ENCODE data around the gene TAS1R2.
A peak's percentile ranks its signal among the peaks of the same experiment; 100 is the strongest.

TAS1R2 gene

GRCh38 chr1:18902523-18903290 lies 43.2 kb upstream of the TAS1R2 start, which contains the start of gene ALDH4A1:
TSS of gene ALDH4A1 (minus strand) at chr1:18902555. CDS start at chr1:18902523, 32 bp downstream.
- Histone ChIP-seq H3K4me3 (replicated peaks; ENCODE audit: insufficient read depth, low read length) (peak within 1 kb of the TSS; percentile 94), H3K27me3 (ENCODE audit: insufficient read depth, poor library complexity, severe bottlenecking) (no peaks in the 10 kb centered on the region), H3K27ac (replicated peaks) (peak within 1 kb of the TSS; percentile 100)
- TF ChIP-seq, protein P1, sequence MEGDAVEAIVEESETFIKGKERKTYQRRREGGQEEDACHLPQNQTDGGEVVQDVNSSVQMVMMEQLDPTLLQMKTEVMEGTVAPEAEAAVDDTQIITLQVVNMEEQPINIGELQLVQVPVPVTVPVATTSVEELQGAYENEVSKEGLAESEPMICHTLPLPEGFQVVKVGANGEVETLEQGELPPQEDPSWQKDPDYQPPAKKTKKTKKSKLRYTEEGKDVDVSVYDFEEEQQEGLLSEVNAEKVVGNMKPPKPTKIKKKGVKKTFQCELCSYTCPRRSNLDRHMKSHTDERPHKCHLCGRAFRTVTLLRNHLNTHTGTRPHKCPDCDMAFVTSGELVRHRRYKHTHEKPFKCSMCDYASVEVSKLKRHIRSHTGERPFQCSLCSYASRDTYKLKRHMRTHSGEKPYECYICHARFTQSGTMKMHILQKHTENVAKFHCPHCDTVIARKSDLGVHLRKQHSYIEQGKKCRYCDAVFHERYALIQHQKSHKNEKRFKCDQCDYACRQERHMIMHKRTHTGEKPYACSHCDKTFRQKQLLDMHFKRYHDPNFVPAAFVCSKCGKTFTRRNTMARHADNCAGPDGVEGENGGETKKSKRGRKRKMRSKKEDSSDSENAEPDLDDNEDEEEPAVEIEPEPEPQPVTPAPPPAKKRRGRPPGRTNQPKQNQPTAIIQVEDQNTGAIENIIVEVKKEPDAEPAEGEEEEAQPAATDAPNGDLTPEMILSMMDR (IDR thresholded peaks at IDR 0.05; ENCODE audit: insufficient read depth, low read length), result no peak
- no peak for TF ChIP-seq SPI1 (IDR thresholded peaks at IDR 0.05; ENCODE audit: borderline replicate concordance, low read depth)
- peak; percentile 62; the same call in 1 of the 2 replicates for TF ChIP-seq POLR2AphosphoS5 (IDR thresholded peaks at IDR 0.05; ENCODE audit: low read depth)
- TF ChIP-seq, protein P2, sequence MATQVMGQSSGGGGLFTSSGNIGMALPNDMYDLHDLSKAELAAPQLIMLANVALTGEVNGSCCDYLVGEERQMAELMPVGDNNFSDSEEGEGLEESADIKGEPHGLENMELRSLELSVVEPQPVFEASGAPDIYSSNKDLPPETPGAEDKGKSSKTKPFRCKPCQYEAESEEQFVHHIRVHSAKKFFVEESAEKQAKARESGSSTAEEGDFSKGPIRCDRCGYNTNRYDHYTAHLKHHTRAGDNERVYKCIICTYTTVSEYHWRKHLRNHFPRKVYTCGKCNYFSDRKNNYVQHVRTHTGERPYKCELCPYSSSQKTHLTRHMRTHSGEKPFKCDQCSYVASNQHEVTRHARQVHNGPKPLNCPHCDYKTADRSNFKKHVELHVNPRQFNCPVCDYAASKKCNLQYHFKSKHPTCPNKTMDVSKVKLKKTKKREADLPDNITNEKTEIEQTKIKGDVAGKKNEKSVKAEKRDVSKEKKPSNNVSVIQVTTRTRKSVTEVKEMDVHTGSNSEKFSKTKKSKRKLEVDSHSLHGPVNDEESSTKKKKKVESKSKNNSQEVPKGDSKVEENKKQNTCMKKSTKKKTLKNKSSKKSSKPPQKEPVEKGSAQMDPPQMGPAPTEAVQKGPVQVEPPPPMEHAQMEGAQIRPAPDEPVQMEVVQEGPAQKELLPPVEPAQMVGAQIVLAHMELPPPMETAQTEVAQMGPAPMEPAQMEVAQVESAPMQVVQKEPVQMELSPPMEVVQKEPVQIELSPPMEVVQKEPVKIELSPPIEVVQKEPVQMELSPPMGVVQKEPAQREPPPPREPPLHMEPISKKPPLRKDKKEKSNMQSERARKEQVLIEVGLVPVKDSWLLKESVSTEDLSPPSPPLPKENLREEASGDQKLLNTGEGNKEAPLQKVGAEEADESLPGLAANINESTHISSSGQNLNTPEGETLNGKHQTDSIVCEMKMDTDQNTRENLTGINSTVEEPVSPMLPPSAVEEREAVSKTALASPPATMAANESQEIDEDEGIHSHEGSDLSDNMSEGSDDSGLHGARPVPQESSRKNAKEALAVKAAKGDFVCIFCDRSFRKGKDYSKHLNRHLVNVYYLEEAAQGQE (IDR thresholded peaks at IDR 0.05; ENCODE audit: insufficient replicate concordance, low read depth), result peak; percentile 17
- DNase-seq (ENCODE audit: low read depth in 1 of 2, low spot score in 1 of 2), result peak; percentile 96 to 99

GRCh38 chr1:18901952-18902522 lies 42.6 kb upstream of the TAS1R2 start:
- Histone ChIP-seq H3K27me3 (ENCODE audit: insufficient read depth, poor library complexity, severe bottlenecking) (no peaks in the 10 kb centered on the region), H3K27ac (replicated peaks) (peak overlapping the region; percentile 100), H3K4me3 (replicated peaks; ENCODE audit: insufficient read depth, low read length) (peak overlapping the region; percentile 94)
- peak in 1 of 2 experiments; percentile 42 for DNase-seq (ENCODE audit: low read depth in 1 of 2, low spot score in 1 of 2)
- TF ChIP-seq, protein P2 (IDR thresholded peaks at IDR 0.05; ENCODE audit: insufficient replicate concordance, low read depth), result peak; percentile 27
- TF ChIP-seq GABPA (IDR thresholded peaks at IDR 0.05; ENCODE audit: low read depth), result no peak

DNA sequence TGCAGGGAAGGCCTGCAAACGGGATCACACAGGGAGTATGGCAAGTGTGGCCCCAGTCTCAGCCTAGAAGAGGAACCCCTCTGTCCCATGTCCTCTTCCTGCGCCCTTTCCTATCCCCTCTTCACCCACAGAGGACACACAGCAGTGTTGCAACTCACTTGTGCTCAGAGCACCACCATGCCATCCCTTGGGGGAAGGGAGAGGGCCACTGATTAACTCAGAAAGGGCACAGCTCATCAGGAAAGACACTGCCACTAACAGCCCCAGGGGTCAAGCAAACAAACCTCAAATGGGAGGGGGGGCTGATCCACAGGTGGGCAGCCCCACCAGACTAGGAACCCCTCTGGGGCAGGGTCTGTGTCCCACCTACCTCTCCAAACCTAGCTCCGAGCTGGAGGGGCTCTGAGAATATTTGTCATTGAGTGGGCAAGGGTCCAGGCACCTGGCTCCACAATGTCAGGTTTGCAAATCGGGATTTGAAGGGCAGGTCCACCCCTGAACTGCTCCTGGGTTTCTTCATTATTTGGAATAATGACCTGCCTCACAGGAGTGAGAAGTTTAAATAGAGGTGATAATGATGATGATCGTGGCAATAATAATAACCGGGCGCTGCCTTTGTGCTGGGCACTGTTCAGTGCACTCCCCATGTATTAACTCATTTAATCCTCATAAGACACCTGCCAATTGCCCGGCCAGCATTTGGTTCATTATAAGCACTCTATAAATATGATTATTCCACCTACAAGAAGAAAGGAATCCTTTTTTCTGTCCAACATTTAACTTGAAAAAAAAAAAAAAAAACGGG lies 41.9 kb upstream of the TAS1R2 start:
- no peaks in the 10 kb centered on the region for H3K27me3 ChIP-seq (ENCODE audit: insufficient read depth, poor library complexity, severe bottlenecking)
- peak overlapping the region; percentile 100 for H3K27ac ChIP-seq (replicated peaks)
- peak; percentile 71 to 80 for DNase-seq (ENCODE audit: low read depth in 1 of 2, low spot score in 1 of 2)
- TF ChIP-seq, protein P1 (IDR thresholded peaks at IDR 0.05; ENCODE audit: insufficient read depth, low read length), result no peak
- peak; percentile 25; the same call in 1 of the 2 replicates for TF ChIP-seq SPI1 (IDR thresholded peaks at IDR 0.05; ENCODE audit: borderline replicate concordance, low read depth)
- peak overlapping the region; percentile 94 for H3K4me3 ChIP-seq (replicated peaks; ENCODE audit: insufficient read depth, low read length)

DNA sequence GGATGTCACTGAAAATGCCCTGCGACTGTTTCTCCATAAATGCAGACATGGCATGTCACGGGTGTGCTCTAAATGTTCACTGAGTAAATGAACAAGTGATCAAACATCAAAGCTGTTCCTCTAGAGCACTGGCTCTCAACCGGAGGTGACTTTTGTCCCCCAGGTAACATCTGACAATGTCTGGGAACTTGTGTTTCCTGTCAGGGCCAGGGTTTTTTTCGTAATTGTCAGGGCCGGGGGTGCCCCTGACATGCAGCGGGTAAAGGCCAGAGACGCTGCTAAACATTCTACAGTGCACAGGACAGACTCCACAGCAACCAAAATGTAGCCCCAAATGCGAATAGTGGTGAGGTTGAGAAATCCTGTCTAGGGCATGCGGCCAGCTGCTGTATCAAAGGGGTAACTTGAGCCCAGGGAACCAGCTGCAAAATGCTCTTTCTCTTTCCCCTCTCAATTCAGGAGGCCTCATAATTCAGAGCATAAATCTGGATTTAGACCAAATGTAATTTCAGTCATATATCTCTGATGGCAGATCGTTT lies 40.9 kb upstream of the TAS1R2 start:
- H3K4me3 ChIP-seq (replicated peaks; ENCODE audit: insufficient read depth, low read length), result no peak overlapping the region
- peak overlapping the region; percentile 100; the same call in 1 of the 2 replicates for H3K27ac ChIP-seq (replicated peaks)
- DNase-seq (ENCODE audit: low read depth in 1 of 2, low spot score in 1 of 2), result peak in 1 of 2 experiments; percentile 67
- no peak for TF ChIP-seq POLR2AphosphoS5 (IDR thresholded peaks at IDR 0.05; ENCODE audit: low read depth)
- TF ChIP-seq, protein P2 (IDR thresholded peaks at IDR 0.05; ENCODE audit: insufficient replicate concordance, low read depth), result no peak
- TF ChIP-seq, protein P1 (IDR thresholded peaks at IDR 0.05; ENCODE audit: insufficient read depth, low read length), result no peak
- TF ChIP-seq GABPA (IDR thresholded peaks at IDR 0.05; ENCODE audit: low read depth), result no peak
- TF ChIP-seq SPI1 (IDR thresholded peaks at IDR 0.05; ENCODE audit: borderline replicate concordance, low read depth), result no peak
- H3K27me3 ChIP-seq (ENCODE audit: insufficient read depth, poor library complexity, severe bottlenecking), result no peaks in the 10 kb centered on the region

All from HL-60 (cell line).